Caco-2 (cell line): ENCODE measurements around the gene TTC28. TPM values are rescaled to one million over a fixed set of nuclear protein-coding genes. Genes with fewer than 3 reads are reported as not detected.

Source experiments
- BruUV-seq: library from RNA; stranded (reverse); fragments of 400-500 nt; replicated peaks from 2 replicates; lab custom pipeline; 2021; lab: Mats Ljungman, UMichigan
- CTCF ChIA-PET: fragments of 300-600 bp; sonication (Branson Sonifier 250); formaldehyde crosslinking; loops from one replicate; lab custom pipeline; 2022; ENCODE audit warnings: antibody characterized with exemption; lab: Charles Lee
- POLR2A ChIA-PET: fragments of 300-600 bp; sonication (Branson Sonifier 250); formaldehyde crosslinking; loops from one replicate; lab custom pipeline; 2022; ENCODE audit warnings: antibody characterized with exemption; lab: Charles Lee
- DNase-seq, 2 experiments: peaks; one replicate each; pipeline versions ENCODE4 v3.0.0 to v3.0.0-alpha.2; 2020 to 2022
- H3K27me3 ChIP-seq: replicated peaks from 2 replicates; pipeline ENCODE4 v1.6.0; 2011; ENCODE audit warnings: low read length; ENCODE audit not compliant: control insufficient read depth, insufficient read depth
- H3K36me3 ChIP-seq: 2 replicates; pipeline ENCODE4 v1.5.1; 2011; ENCODE audit warnings: low read length; ENCODE audit not compliant: control insufficient read depth, insufficient read depth
- H3K4me1 ChIP-seq: fragments of 250-450 bp; sonication (Bioruptor Pico); 2 replicates; pipeline ENCODE4 v1.5.1; 2020; ENCODE audit warnings: mild to moderate bottlenecking
- H3K4me3 ChIP-seq: 2 replicates; pipeline ENCODE4 v1.5.1; 2011; ENCODE audit warnings: low read depth, mild to moderate bottlenecking, control low read depth, low read length
- H3K9me3 ChIP-seq: fragments of 250-450 bp; sonication (Bioruptor Pico); 2 replicates; pipeline ENCODE4 v1.5.1; 2020; ENCODE audit warnings: mild to moderate bottlenecking, moderate library complexity
- H3K27ac Mint-ChIP-seq: one replicate; pipeline ENCODE4 v1.8.0; 2022; ENCODE audit warnings: mixed read lengths; ENCODE audit not compliant: unreplicated experiment
- H3K27me3 Mint-ChIP-seq: one replicate; pipeline ENCODE4 v1.8.0; 2022; ENCODE audit warnings: mixed read lengths; ENCODE audit not compliant: insufficient read depth, unreplicated experiment
- H3K36me3 Mint-ChIP-seq: one replicate; pipeline ENCODE4 v1.8.0; 2022; ENCODE audit warnings: mild to moderate bottlenecking, mixed read lengths; ENCODE audit not compliant: insufficient read depth, unreplicated experiment
- H3K4me1 Mint-ChIP-seq: one replicate; pipeline ENCODE4 v1.8.0; 2022; ENCODE audit warnings: low read depth, mixed read lengths; ENCODE audit not compliant: unreplicated experiment
- H3K4me3 Mint-ChIP-seq: one replicate; pipeline ENCODE4 v1.8.0; 2022; ENCODE audit warnings: mild to moderate bottlenecking, moderate library complexity, mixed read lengths; ENCODE audit not compliant: unreplicated experiment
- H3K9me3 Mint-ChIP-seq: one replicate; pipeline ENCODE4 v1.8.0; 2022; ENCODE audit warnings: mixed read lengths; ENCODE audit not compliant: unreplicated experiment
- CTCF ChIP-seq, 2 experiments: fragments of 200-600 bp in 1 of 2; IDR thresholded peaks; 1 replicate in 1 of 2; 2 replicates in 1 of 2; pipeline versions ENCODE4 v1.5.1 to v1.8.0; 2011 to 2022; ENCODE audit warnings: antibody characterized with exemption in 1 of 2, control low read depth in 1 of 2, inconsistent platforms in 1 of 2, low read depth in 1 of 2, low read length in 1 of 2, mild to moderate bottlenecking in 1 of 2, moderate library complexity in 1 of 2; ENCODE audit not compliant: insufficient read depth in 1 of 2, severe bottlenecking in 1 of 2, unreplicated experiment in 1 of 2
- intact Hi-C: fragments of 100-400 bp; cut with micrococcal nuclease; formaldehyde crosslinking; loops from one replicate; pipeline ENCODE4 v1.10.0; 2022; ENCODE audit not compliant: unreplicated experiment
- total RNA-seq: library from RNA; stranded (reverse); gene quantifications from 2 replicates; pipeline ENCODE4 v1.2.3, GENCODE V29; 2022

TTC28 gene
- total RNA-seq, 1 experiment from 2014 or later, result 12.0 TPM

DNA sequence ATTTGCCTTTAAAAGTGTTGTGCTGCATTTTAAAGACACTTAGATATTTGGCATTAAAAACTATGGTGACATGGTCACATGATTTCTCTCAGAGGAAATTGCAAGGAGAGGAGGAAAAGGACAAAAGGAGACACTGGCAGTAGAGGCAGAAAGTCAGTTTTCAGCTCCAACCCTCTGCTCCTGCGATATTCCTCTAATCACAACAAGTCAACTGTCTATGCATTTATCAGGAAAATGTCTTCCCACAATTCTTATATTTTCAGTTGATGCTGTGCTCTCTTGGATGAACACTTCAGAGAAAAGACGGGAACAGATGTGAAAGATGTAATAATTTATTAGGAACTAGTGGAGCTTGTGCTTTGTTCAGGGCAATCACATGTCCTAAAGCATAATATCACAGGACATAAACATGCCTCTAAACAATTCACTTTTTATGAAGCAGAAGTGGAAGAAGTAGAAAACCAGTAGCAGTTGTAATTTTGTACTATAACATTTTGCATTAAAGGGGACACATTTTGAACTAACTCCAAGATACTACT is 419.8 kb downstream of the TTC28 start:
- DNase-seq, result no peak
- no peaks in the 10 kb centered on the region for H3K4me1 Mint-ChIP-seq
- H3K36me3 ChIP-seq, result no peaks in the 10 kb centered on the region
- no peaks in the 10 kb centered on the region for H3K27me3 Mint-ChIP-seq
- H3K9me3 ChIP-seq, result no peaks in the 10 kb centered on the region
- no peaks in the 10 kb centered on the region for H3K36me3 Mint-ChIP-seq
- ChIA-PET CTCF (no interaction called here), POLR2A (no interaction called here)
- no peaks in the 10 kb centered on the region for H3K9me3 Mint-ChIP-seq
- H3K27me3 ChIP-seq, result no peaks in the 10 kb centered on the region
- H3K4me1 ChIP-seq, result no peaks in the 10 kb centered on the region
- TF ChIP-seq CTCF (IDR thresholded peaks at IDR 0.05; ENCODE audit: insufficient read depth in 1 of 2, low read depth in 1 of 2, low read length in 1 of 2, severe bottlenecking in 1 of 2, unreplicated experiment in 1 of 2), result no peak
- intact Hi-C loops, result no loop called here
- no peak overlapping the region for H3K4me3 ChIP-seq
- BruUV-seq, result no TSS peak
- H3K27ac Mint-ChIP-seq, result no peak overlapping the region
- H3K4me3 Mint-ChIP-seq, result no peak overlapping the region

GRCh38 chr22:28254396-28254795 is 425.2 kb downstream of the TTC28 start:
- Mint-ChIP-seq H3K36me3 (no peaks in the 10 kb centered on the region), H3K4me1 (no peaks in the 10 kb centered on the region), H3K9me3 (no peaks in the 10 kb centered on the region), H3K27ac (no peak overlapping the region), H3K27me3 (no peaks in the 10 kb centered on the region), H3K4me3 (no peak overlapping the region)
- Histone ChIP-seq H3K36me3 (no peaks in the 10 kb centered on the region), H3K9me3 (no peaks in the 10 kb centered on the region), H3K27me3 (no peaks in the 10 kb centered on the region), H3K4me1 (no peaks in the 10 kb centered on the region), H3K4me3 (no peak overlapping the region)
- TF ChIP-seq CTCF (IDR thresholded peaks at IDR 0.05; ENCODE audit: insufficient read depth in 1 of 2, low read depth in 1 of 2, low read length in 1 of 2, severe bottlenecking in 1 of 2, unreplicated experiment in 1 of 2), result no peak
- DNase-seq, result no peak
- ChIA-PET POLR2A (no interaction called here), CTCF (no interaction called here)
- intact Hi-C loops, result loop anchor here (5.0 kb wide), 1 partner anchor 188 kb away; no protein-coding TSS in a partner anchor
- BruUV-seq, result no TSS peak

GRCh38 chr22:28252539-28252938 is 427.1 kb downstream of the TTC28 start:
- ChIA-PET CTCF (interaction anchor here (1.1 kb wide), 1 partner anchor 201 kb away, joined by 4 read pairs; no protein-coding TSS in a partner anchor), POLR2A (no interaction called here)
- H3K27me3 Mint-ChIP-seq, result no peaks in the 10 kb centered on the region
- DNase-seq, result no peak
- intact Hi-C loops, result loop anchor here (5.0 kb wide), 1 partner anchor 190 kb away; no protein-coding TSS in a partner anchor
- no peak overlapping the region for H3K4me3 Mint-ChIP-seq
- no peaks in the 10 kb centered on the region for H3K9me3 ChIP-seq
- H3K4me1 Mint-ChIP-seq, result no peaks in the 10 kb centered on the region
- H3K27ac Mint-ChIP-seq, result no peak overlapping the region
- no peaks in the 10 kb centered on the region for H3K36me3 ChIP-seq
- BruUV-seq, result no TSS peak
- no peaks in the 10 kb centered on the region for H3K36me3 Mint-ChIP-seq
- no peak overlapping the region for H3K4me3 ChIP-seq
- no peaks in the 10 kb centered on the region for H3K27me3 ChIP-seq
- H3K4me1 ChIP-seq, result no peaks in the 10 kb centered on the region
- H3K9me3 Mint-ChIP-seq, result no peaks in the 10 kb centered on the region
- TF ChIP-seq CTCF (IDR thresholded peaks at IDR 0.05; ENCODE audit: insufficient read depth in 1 of 2, low read depth in 1 of 2, low read length in 1 of 2, severe bottlenecking in 1 of 2, unreplicated experiment in 1 of 2), result no peak
